HepG2 (cell line): ENCODE results near the gene MYL9. TPM values are rescaled to one million over a fixed set of nuclear protein-coding genes. Genes with fewer than 3 reads are reported as not detected.
A peak's percentile ranks its signal among the peaks of the same experiment; 100 is the strongest.

Source experiments
- ATF1 ChIP-seq: IDR thresholded peaks from 2 replicates; pipeline ENCODE4 v1.6.1; 2016; ENCODE audit warnings: mild to moderate bottlenecking, control low read depth
- CBX1 ChIP-seq: IDR thresholded peaks from one replicate; pipeline ENCODE4 v1.6.1; 2016; ENCODE audit warnings: antibody characterized with exemption, low read depth
- CHCHD3 ChIP-seq: sonication (generic); formaldehyde crosslinking; IDR thresholded peaks from 2 replicates; pipeline ENCODE4 v1.8.0; 2022; ENCODE audit warnings: mild to moderate bottlenecking, missing genetic modification reagents, moderate library complexity
- EED ChIP-seq: sonication (generic); formaldehyde crosslinking; IDR thresholded peaks from 2 replicates; pipeline ENCODE4 v1.5.0; 2020; ENCODE audit warnings: mild to moderate bottlenecking, missing genetic modification reagents
- NCOA2 ChIP-seq: sonication (generic); formaldehyde crosslinking; IDR thresholded peaks from 2 replicates; pipeline ENCODE4 v1.8.0; 2022; ENCODE audit warnings: inconsistent platforms
- NFATC3 ChIP-seq: sonication (generic); formaldehyde crosslinking; IDR thresholded peaks from 2 replicates; pipeline ENCODE4 v1.5.1; 2020; ENCODE audit warnings: mild to moderate bottlenecking, missing genetic modification reagents
- POLR2AphosphoS5 ChIP-seq: IDR thresholded peaks from 2 replicates; pipeline ENCODE4 v1.6.1; 2012; ENCODE audit warnings: low read depth, low read length
- RFXANK ChIP-seq: IDR thresholded peaks from 2 replicates; pipeline ENCODE4 v1.6.1; 2016
- ZC3H4 ChIP-seq: sonication (generic); formaldehyde crosslinking; IDR thresholded peaks from 2 replicates; pipeline ENCODE4 v1.4.0; 2020; ENCODE audit warnings: missing genetic modification reagents, borderline replicate concordance
- ZNF205 ChIP-seq: IDR thresholded peaks from 2 replicates; pipeline ENCODE4 v1.6.1; 2018; ENCODE audit warnings: missing biosample characterization, missing genetic modification reagents
- ZNF557 ChIP-seq: sonication (generic); formaldehyde crosslinking; IDR thresholded peaks from 2 replicates; pipeline ENCODE4 v1.4.0; 2020; ENCODE audit warnings: missing genetic modification reagents
- ZNF670 ChIP-seq: sonication (generic); formaldehyde crosslinking; IDR thresholded peaks from 2 replicates; pipeline ENCODE4 v1.8.0; 2022; ENCODE audit warnings: mild to moderate bottlenecking, missing genetic modification reagents, borderline replicate concordance
- polyA plus RNA-seq, 8 experiments: library from polyadenylated mRNA; depleted of rRNA in 3 of 8; stranded (reverse) in 7 of 8; unstranded in 1 of 8; fragments of >200 nt; fragmentation: Illumina TruSeq in 4 of 8; extraction: Trizol in 4 of 8; gene quantifications; 2 replicates each; pipeline versions ENCODE4 v1.2.1 to v1.2.3, GENCODE V29; 2011 to 2016; ENCODE audit warnings: low read depth in 4 of 8, missing spikeins in 1 of 8, mixed read lengths in 1 of 8; ENCODE audit not compliant: insufficient read depth in 1 of 8
- total RNA-seq, 5 experiments: library from RNA; depleted of rRNA; stranded (reverse); fragments of >200 nt; fragmentation: Illumina TruSeq; extraction: Trizol; gene quantifications; 2 replicates each; pipeline ENCODE4 v1.2.3, GENCODE V29; 2016; ENCODE audit warnings: low read depth in 1 of 5
- TF ChIP-seq, protein P1 (sequence below): sonication (generic); formaldehyde crosslinking; IDR thresholded peaks from 2 replicates; pipeline ENCODE4 v1.5.0; 2020; ENCODE audit warnings: mild to moderate bottlenecking, missing genetic modification reagents, moderate library complexity
- TF ChIP-seq, protein P2 (sequence below): IDR thresholded peaks from 2 replicates; pipeline ENCODE4 v1.6.1; 2018; ENCODE audit warnings: missing genetic modification reagents
- TF ChIP-seq, protein P3 (sequence below): sonication (generic); formaldehyde crosslinking; IDR thresholded peaks from 2 replicates; pipeline ENCODE4 v1.4.0; 2020; ENCODE audit warnings: missing genetic modification reagents, borderline replicate concordance
- TF ChIP-seq, protein P4 (sequence below), 2 experiments: fragments of 450-650 bp in 1 of 2; sonication (generic) in 1 of 2; formaldehyde crosslinking; IDR thresholded peaks; 2 replicates each; pipeline versions ENCODE4 v1.5.0 to v1.8.0; 2020 to 2022; ENCODE audit warnings: mild to moderate bottlenecking in 1 of 2, missing genetic modification reagents in 1 of 2
- TF ChIP-seq, protein P5 (sequence below): sonication (generic); formaldehyde crosslinking; IDR thresholded peaks from 2 replicates; pipeline ENCODE4 v1.4.0; 2020; ENCODE audit warnings: missing genetic modification reagents, mild to moderate bottlenecking, borderline replicate concordance
- TF ChIP-seq, protein P6 (sequence below): IDR thresholded peaks from 2 replicates; pipeline ENCODE4 v1.6.1; 2016; ENCODE audit warnings: mild to moderate bottlenecking, missing biosample characterization, missing genetic modification reagents
- TF ChIP-seq, protein P7 (sequence below): sonication (generic); formaldehyde crosslinking; IDR thresholded peaks from 2 replicates; pipeline ENCODE4 v1.5.1; 2020; ENCODE audit warnings: mild to moderate bottlenecking, missing genetic modification reagents

MYL9 gene
- total and polyA plus RNA-seq, 2 of the 13 experiments (the other 11 are each of a cell fraction or from before 2014, with no cell fraction given): 0.87 to 2.2 TPM

DNA sequence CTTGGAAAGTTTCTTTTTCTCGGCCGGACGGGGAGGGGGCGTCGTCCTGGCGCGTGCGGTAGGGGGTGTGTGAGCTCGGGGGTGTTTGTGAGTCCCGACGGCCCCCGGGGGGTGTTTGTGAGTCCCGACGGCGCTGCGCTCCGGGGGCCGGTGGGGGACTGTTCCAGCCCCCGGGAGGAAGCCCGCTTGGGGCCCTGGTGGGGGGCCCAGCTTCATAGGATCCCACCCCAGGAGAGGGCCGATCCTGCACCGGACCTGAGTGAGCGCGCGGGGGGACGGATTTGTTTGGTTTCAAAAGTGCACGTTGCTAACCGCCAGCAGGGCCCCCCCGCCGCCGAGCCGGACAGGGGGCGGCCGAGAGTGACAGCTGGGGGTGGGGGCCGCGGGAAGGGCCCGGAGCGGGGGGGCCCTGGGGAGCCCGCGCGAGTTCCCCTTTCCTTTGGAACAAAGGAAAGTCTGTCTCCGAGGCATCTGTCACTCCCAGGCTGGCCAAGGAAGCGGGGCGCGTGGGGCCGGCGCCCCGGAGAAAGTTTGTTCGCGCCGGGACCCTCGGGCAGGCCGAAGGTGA lies 32.6 kb downstream of the MYL9 start (continued):
- TF ChIP-seq CHCHD3: no peak
- no peak for TF ChIP-seq ZNF670 (CRISPR knock-in tag)
- no peak for TF ChIP-seq ATF1 (CRISPR knock-in tag)
- peak; percentile 83; the same call in 1 of the 2 replicates for TF ChIP-seq ZC3H4 (CRISPR knock-in tag)
- TF ChIP-seq, protein P1, sequence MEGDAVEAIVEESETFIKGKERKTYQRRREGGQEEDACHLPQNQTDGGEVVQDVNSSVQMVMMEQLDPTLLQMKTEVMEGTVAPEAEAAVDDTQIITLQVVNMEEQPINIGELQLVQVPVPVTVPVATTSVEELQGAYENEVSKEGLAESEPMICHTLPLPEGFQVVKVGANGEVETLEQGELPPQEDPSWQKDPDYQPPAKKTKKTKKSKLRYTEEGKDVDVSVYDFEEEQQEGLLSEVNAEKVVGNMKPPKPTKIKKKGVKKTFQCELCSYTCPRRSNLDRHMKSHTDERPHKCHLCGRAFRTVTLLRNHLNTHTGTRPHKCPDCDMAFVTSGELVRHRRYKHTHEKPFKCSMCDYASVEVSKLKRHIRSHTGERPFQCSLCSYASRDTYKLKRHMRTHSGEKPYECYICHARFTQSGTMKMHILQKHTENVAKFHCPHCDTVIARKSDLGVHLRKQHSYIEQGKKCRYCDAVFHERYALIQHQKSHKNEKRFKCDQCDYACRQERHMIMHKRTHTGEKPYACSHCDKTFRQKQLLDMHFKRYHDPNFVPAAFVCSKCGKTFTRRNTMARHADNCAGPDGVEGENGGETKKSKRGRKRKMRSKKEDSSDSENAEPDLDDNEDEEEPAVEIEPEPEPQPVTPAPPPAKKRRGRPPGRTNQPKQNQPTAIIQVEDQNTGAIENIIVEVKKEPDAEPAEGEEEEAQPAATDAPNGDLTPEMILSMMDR (CRISPR knock-in tag): peak; percentile 5; the same call in 1 of the 2 replicates
- peak; percentile 38 for TF ChIP-seq CBX1
- TF ChIP-seq, protein P2, sequence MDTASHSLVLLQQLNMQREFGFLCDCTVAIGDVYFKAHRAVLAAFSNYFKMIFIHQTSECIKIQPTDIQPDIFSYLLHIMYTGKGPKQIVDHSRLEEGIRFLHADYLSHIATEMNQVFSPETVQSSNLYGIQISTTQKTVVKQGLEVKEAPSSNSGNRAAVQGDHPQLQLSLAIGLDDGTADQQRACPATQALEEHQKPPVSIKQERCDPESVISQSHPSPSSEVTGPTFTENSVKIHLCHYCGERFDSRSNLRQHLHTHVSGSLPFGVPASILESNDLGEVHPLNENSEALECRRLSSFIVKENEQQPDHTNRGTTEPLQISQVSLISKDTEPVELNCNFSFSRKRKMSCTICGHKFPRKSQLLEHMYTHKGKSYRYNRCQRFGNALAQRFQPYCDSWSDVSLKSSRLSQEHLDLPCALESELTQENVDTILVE (CRISPR knock-in tag): 0 out of 2 replicates have a peak, but pooled peaks have one; percentile 16
- TF ChIP-seq ZNF557 (CRISPR knock-in tag): no peak
- TF ChIP-seq NCOA2 (CRISPR knock-in tag): no peak
- no peak; the same call in 1 of the 2 replicates for TF ChIP-seq NFATC3
- TF ChIP-seq EED (CRISPR knock-in tag): no peak
- TF ChIP-seq, protein P3, sequence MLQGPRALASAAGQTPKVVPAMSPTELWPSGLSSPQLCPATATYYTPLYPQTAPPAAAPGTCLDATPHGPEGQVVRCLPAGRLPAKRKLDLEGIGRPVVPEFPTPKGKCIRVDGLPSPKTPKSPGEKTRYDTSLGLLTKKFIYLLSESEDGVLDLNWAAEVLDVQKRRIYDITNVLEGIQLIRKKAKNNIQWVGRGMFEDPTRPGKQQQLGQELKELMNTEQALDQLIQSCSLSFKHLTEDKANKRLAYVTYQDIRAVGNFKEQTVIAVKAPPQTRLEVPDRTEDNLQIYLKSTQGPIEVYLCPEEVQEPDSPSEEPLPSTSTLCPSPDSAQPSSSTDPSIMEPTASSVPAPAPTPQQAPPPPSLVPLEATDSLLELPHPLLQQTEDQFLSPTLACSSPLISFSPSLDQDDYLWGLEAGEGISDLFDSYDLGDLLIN (CRISPR knock-in tag): no peak
- TF ChIP-seq, protein P4, sequence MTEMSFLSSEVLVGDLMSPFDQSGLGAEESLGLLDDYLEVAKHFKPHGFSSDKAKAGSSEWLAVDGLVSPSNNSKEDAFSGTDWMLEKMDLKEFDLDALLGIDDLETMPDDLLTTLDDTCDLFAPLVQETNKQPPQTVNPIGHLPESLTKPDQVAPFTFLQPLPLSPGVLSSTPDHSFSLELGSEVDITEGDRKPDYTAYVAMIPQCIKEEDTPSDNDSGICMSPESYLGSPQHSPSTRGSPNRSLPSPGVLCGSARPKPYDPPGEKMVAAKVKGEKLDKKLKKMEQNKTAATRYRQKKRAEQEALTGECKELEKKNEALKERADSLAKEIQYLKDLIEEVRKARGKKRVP (CRISPR knock-in tag; IDR thresholded peaks at IDR 0.05): no peak
- TF ChIP-seq, protein P5, sequence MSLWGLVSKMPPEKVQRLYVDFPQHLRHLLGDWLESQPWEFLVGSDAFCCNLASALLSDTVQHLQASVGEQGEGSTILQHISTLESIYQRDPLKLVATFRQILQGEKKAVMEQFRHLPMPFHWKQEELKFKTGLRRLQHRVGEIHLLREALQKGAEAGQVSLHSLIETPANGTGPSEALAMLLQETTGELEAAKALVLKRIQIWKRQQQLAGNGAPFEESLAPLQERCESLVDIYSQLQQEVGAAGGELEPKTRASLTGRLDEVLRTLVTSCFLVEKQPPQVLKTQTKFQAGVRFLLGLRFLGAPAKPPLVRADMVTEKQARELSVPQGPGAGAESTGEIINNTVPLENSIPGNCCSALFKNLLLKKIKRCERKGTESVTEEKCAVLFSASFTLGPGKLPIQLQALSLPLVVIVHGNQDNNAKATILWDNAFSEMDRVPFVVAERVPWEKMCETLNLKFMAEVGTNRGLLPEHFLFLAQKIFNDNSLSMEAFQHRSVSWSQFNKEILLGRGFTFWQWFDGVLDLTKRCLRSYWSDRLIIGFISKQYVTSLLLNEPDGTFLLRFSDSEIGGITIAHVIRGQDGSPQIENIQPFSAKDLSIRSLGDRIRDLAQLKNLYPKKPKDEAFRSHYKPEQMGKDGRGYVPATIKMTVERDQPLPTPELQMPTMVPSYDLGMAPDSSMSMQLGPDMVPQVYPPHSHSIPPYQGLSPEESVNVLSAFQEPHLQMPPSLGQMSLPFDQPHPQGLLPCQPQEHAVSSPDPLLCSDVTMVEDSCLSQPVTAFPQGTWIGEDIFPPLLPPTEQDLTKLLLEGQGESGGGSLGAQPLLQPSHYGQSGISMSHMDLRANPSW (CRISPR knock-in tag): no peak
- TF ChIP-seq POLR2AphosphoS5: no peak; the same call in 1 of the 2 replicates
- TF ChIP-seq, protein P6, sequence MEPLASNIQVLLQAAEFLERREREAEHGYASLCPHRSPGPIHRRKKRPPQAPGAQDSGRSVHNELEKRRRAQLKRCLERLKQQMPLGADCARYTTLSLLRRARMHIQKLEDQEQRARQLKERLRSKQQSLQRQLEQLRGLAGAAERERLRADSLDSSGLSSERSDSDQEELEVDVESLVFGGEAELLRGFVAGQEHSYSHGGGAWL (CRISPR knock-in tag): peak; percentile 70
- TF ChIP-seq, protein P7, sequence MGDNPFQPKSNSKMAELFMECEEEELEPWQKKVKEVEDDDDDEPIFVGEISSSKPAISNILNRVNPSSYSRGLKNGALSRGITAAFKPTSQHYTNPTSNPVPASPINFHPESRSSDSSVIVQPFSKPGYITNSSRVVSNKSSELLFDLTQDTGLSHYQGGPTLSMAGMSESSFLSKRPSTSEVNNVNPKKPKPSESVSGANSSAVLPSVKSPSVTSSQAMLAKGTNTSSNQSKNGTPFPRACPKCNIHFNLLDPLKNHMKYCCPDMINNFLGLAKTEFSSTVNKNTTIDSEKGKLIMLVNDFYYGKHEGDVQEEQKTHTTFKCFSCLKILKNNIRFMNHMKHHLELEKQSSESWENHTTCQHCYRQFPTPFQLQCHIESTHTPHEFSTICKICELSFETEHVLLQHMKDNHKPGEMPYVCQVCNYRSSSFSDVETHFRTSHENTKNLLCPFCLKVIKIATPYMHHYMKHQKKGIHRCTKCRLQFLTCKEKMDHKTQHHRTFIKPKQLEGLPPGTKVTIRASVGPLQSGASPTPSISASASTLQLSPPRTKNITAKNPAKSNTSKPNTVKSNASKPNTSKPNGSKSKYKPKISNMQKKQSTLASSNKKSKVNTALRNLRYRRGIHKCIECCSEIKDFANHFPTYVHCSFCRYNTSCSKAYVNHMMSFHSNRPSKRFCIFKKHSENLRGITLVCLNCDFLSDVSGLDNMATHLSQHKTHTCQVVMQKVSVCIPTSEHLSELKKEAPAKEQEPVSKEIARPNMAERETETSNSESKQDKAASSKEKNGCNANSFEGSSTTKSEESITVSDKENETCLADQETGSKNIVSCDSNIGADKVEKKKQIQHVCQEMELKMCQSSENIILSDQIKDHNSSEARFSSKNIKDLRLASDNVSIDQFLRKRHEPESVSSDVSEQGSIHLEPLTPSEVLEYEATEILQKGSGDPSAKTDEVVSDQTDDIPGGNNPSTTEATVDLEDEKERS (CRISPR knock-in tag): no peak
- no peak for TF ChIP-seq RFXANK (CRISPR knock-in tag)
- TF ChIP-seq ZNF205 (CRISPR knock-in tag): 0 out of 2 replicates have a peak, but pooled peaks have one; percentile 32
